HG03159 (cell line): ENCODE results near the gene KLHL30.
A peak's percentile ranks its signal among the peaks of the same experiment; 100 is the strongest.

Experiments
- ATAC-seq: cut with Tn5 transposase; IDR thresholded peaks from one replicate; pipeline ENCODE4 v1.9.1; 2021; ENCODE audit warnings: mild to moderate bottlenecking, moderate library complexity; ENCODE audit not compliant: unreplicated experiment

Gene KLHL30

GRCh38 chr2:238138331-238139195 lies at the start of gene KLHL30:
Gene KLHL30, plus strand, starts transcription at chr2:238138668. Its CDS starts 2,087 bp downstream, at chr2:238140755.
- no peak for ATAC-seq

- ATAC-seq: no peak
These were observed 47.6 kb upstream of the KLHL30 start for GRCh38 chr2:238090887-238091286.

- no peak for ATAC-seq
These were observed 46.9 kb upstream of the KLHL30 start for GRCh38 chr2:238091436-238092060.

- ATAC-seq: no peak
These were observed 45.9 kb upstream of the KLHL30 start for GRCh38 chr2:238092486-238093035.

GRCh38 chr2:238093181-238094140 lies 45.0 kb upstream of the KLHL30 start:
- no peak for ATAC-seq

- no peak for ATAC-seq
These were observed 43.9 kb upstream of the KLHL30 start for GRCh38 chr2:238094438-238095022.

- no peak for ATAC-seq
These were observed 43.3 kb upstream of the KLHL30 start for GRCh38 chr2:238095143-238095542.

GRCh38 chr2:238096311-238097011 lies 42.0 kb upstream of the KLHL30 start:
- no peak for ATAC-seq

GRCh38 chr2:238097201-238097987 lies 41.1 kb upstream of the KLHL30 start:
- no peak for ATAC-seq

GRCh38 chr2:238097988-238098871 lies 40.2 kb upstream of the KLHL30 start:
- peak; percentile 70 for ATAC-seq

GRCh38 chr2:238098901-238099713 lies 39.4 kb upstream of the KLHL30 start:
- ATAC-seq: peak; percentile 19

- no peak for ATAC-seq
These were observed 38.8 kb upstream of the KLHL30 start for GRCh38 chr2:238099714-238100048.

- ATAC-seq: no peak
These were observed 38.2 kb upstream of the KLHL30 start, which contains the start of gene ESPNL for GRCh38 chr2:238100049-238100820. Gene ESPNL, plus strand, starts transcription at chr2:238100340. Its CDS starts 80 bp downstream, at chr2:238100420.

GRCh38 chr2:238100821-238101771 lies 37.4 kb upstream of the KLHL30 start:
- ATAC-seq: no peak
